ENCODE data around the gene ABCA4. TPM values are rescaled to one million over a fixed set of nuclear protein-coding genes. Genes with fewer than 3 reads are reported as not detected.

The ABCA4 gene
- total and polyA plus RNA-seq, 2 of the 8 experiments (the other 6 are each of a cell fraction or from before 2014, with no cell fraction given) = 0.06 TPM; not detected in 1

DNA sequence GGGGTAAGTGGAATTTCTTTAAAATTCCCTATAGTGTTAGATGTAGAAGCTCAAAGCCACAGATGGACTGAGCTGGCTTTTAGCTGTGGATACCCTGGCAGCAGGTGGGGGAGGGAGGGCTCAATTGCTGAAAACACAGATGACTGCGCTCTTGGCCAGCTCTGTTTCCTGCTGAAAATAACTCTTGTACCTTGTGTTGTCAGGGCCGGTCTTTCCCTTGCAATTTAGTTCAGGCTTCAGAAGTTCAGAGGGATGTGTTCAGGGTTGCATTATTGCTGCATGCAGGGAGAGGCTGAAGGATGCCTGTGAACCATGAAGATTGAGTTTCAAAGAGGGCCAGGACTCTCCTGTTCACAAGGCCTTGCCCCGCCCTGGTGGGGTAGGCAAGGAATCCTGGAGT lies 153.6 kb downstream of the ABCA4 start:
- Histone ChIP-seq H2AFZ (ENCODE audit: low read length) (no peak overlapping the region), H3K27me3 (replicated peaks in 1 of 4; ENCODE audit: control insufficient read depth in 3 of 4, extremely low read depth in 1 of 4, insufficient read depth in 3 of 4, low read length in 3 of 4) (no peaks in the 10 kb centered on the region), H2BK20ac (ENCODE audit: low read length) (no peak overlapping the region), H3K4ac (replicated peaks; ENCODE audit: insufficient read length, low read depth, low read length) (no peak overlapping the region), H2BK15ac (ENCODE audit: low read length) (no peak overlapping the region), H3K27ac (ENCODE audit: low read depth, low read length) (no peak overlapping the region), H3K23me2 (ENCODE audit: low read depth, low read length) (no peaks in the 10 kb centered on the region; the same call in 1 of the 2 replicates), H3K9me3 (ENCODE audit: insufficient read depth in 2 of 2, low read depth in 1 of 2, low read length in 1 of 2) (no peaks in the 10 kb centered on the region), H2BK120ac (replicated peaks; ENCODE audit: low read depth, low read length) (no peak overlapping the region), H2AK5ac (ENCODE audit: low read depth, low read length) (no peak overlapping the region), H3K14ac (ENCODE audit: insufficient read length) (no peak overlapping the region), H3K23ac (ENCODE audit: insufficient read length) (no peak overlapping the region), H3K4me3 (ENCODE audit: extremely low read depth in 1 of 4, insufficient read depth in 2 of 4, low read depth in 3 of 4, low read length in 4 of 4) (no peak overlapping the region), H3K79me2 (ENCODE audit: control insufficient read depth in 1 of 2, insufficient read depth in 2 of 2, low read length in 2 of 2) (no peaks in the 10 kb centered on the region), H4K5ac (ENCODE audit: insufficient read length, low read depth, low read length) (no peak overlapping the region), H3K9ac (replicated peaks in 1 of 4; ENCODE audit: extremely low read depth in 1 of 4, low read depth in 3 of 4, low read length in 3 of 4) (no peak overlapping the region), H3K36me3 (ENCODE audit: control insufficient read depth in 2 of 4, insufficient read depth in 4 of 4, low read length in 3 of 4) (no peaks in the 10 kb centered on the region), H2BK5ac (ENCODE audit: low read depth, low read length) (no peak overlapping the region), H3K79me1 (ENCODE audit: low read depth, low read length) (no peaks in the 10 kb centered on the region), H3K4me1 (replicated peaks in 1 of 4; ENCODE audit: control insufficient read depth in 3 of 4, insufficient read depth in 4 of 4, low read length in 3 of 4) (no peaks in the 10 kb centered on the region), H4K8ac (ENCODE audit: extremely low read depth, insufficient read depth, low read length) (no peak overlapping the region), H3K18ac (ENCODE audit: extremely low read depth, low read length) (no peak overlapping the region), H4K91ac (replicated peaks; ENCODE audit: insufficient read length, low read length) (no peak overlapping the region), H4K20me1 (replicated peaks in 1 of 2; ENCODE audit: control insufficient read depth in 1 of 2, insufficient read depth in 2 of 2, low read length in 2 of 2) (no peaks in the 10 kb centered on the region), H3K4me2 (ENCODE audit: insufficient read depth in 1 of 2, low read depth in 2 of 2, low read length in 2 of 2) (no peak overlapping the region), H2BK12ac (ENCODE audit: low read depth, low read length) (no peak overlapping the region), H3K56ac (replicated peaks; ENCODE audit: insufficient read length, low read depth, low read length) (no peak overlapping the region)
- POLR2A ChIA-PET (ENCODE audit: partially characterized antibody) = no interaction called here
- WGBS, 2 experiments (ENCODE audit: extremely low coverage in 1 of 2, insufficient coverage in 1 of 2, insufficient read length in 1 of 2, insufficient replicate concordance in 2 of 2, low coverage in 1 of 2, low lambda C conversion rate in 2 of 2, missing lambda C conversion rate in 1 of 2) = 84% methylated on average over 3 of the region's 3 CpGs; no CpG with 5 or more reads in 1 of the 2 experiments
- no peak for FAIRE-seq
- no peak for DNase-seq (ENCODE audit: low read depth in 1 of 2, low spot score in 2 of 2)
- CTCF ChIA-PET (ENCODE audit: partially characterized antibody) = interaction anchor here (8.2 kb wide), 1 partner anchor 11 kb away, joined by 66 read pairs; no protein-coding TSS in a partner anchor
- TF ChIP-seq TAF1 (IDR thresholded peaks at IDR 0.05; ENCODE audit: low read depth, low read length) (no peak), TCF12 (IDR thresholded peaks at IDR 0.05; ENCODE audit: low read depth, low read length) (no peak), RXRA (IDR thresholded peaks at IDR 0.05; ENCODE audit: insufficient read depth, low read depth, low read length) (no peak), CHD1 (IDR thresholded peaks at IDR 0.05; ENCODE audit: low read depth, low read length) (no peak), RAD21 (IDR thresholded peaks at IDR 0.05 in 1 of 2, conservative IDR thresholded peaks at IDR 0.05 in 1 of 2; ENCODE audit: low read depth in 2 of 2, low read length in 2 of 2) (no peak), POU5F1 (IDR thresholded peaks at IDR 0.05; ENCODE audit: low read depth, low read length) (no peak), JUND (IDR thresholded peaks at IDR 0.05; ENCODE audit: low read length) (no peak), KDM1A (IDR thresholded peaks at IDR 0.05; ENCODE audit: borderline replicate concordance, low read length) (no peak), USF2 (IDR thresholded peaks at IDR 0.05; ENCODE audit: low read length) (no peak), CREB1 (IDR thresholded peaks at IDR 0.05) (no peak), POLR2AphosphoS5 (IDR thresholded peaks at IDR 0.05; ENCODE audit: low read depth, low read length) (no peak), SAP30 (IDR thresholded peaks at IDR 0.05; ENCODE audit: insufficient read depth, insufficient replicate concordance, low read length) (no peak), SIRT6 (IDR thresholded peaks at IDR 0.05; ENCODE audit: low read length) (no peak), EP300 (IDR thresholded peaks at IDR 0.05; ENCODE audit: borderline replicate concordance in 1 of 2, low read depth in 2 of 2, low read length in 2 of 2) (no peak)
